H9 (cell line): ENCODE results near the gene PLXNA4. TPM values are rescaled to one million over a fixed set of nuclear protein-coding genes. Genes with fewer than 3 reads are reported as not detected.
A peak's percentile ranks its signal among the peaks of the same experiment; 100 is the strongest.

Experiments used
- DNase-seq: peaks from one replicate; pipeline ENCODE4 v3.0.0-alpha.2; 2017
- H2AFZ ChIP-seq: one replicate; pipeline ENCODE4 v1.6.1; 2013; ENCODE audit warnings: mild to moderate bottlenecking, low read length, control low read depth, moderate library complexity
- H2AK5ac ChIP-seq: 2 replicates; pipeline ENCODE4 v1.6.1; 2013; ENCODE audit warnings: low read length, control low read depth, mixed read lengths; ENCODE audit not compliant: insufficient read length
- H2BK120ac ChIP-seq: one replicate; pipeline ENCODE4 v1.6.1; 2013; ENCODE audit warnings: low read depth, mild to moderate bottlenecking, low read length, control low read depth, inconsistent platforms; ENCODE audit not compliant: poor library complexity, severe bottlenecking
- H2BK12ac ChIP-seq: 2 replicates; pipeline ENCODE4 v1.6.1; 2013; ENCODE audit warnings: low read length, control low read depth, mixed read lengths, low read depth; ENCODE audit not compliant: insufficient read length
- H2BK15ac ChIP-seq: 2 replicates; pipeline ENCODE4 v1.6.1; 2013; ENCODE audit warnings: low read depth, low read length, control low read depth
- H2BK20ac ChIP-seq: one replicate; pipeline ENCODE4 v1.6.1; 2013; ENCODE audit warnings: low read depth, mild to moderate bottlenecking, low read length, control low read depth, inconsistent platforms; ENCODE audit not compliant: poor library complexity, severe bottlenecking
- H2BK5ac ChIP-seq: 2 replicates; pipeline ENCODE4 v1.6.1; 2013; ENCODE audit warnings: low read length, control low read depth, mixed read lengths; ENCODE audit not compliant: insufficient read length
- H3K14ac ChIP-seq: 2 replicates; pipeline ENCODE4 v1.6.1; 2013; ENCODE audit warnings: low read length, control low read depth; ENCODE audit not compliant: insufficient read depth
- H3K18ac ChIP-seq: 2 replicates; pipeline ENCODE4 v1.6.1; 2013; ENCODE audit warnings: low read depth, mild to moderate bottlenecking, mixed read lengths, low read length, control low read depth; ENCODE audit not compliant: insufficient read length
- H3K23ac ChIP-seq: 2 replicates; pipeline ENCODE4 v1.6.1; 2013; ENCODE audit warnings: low read length, control low read depth, mixed read lengths, low read depth; ENCODE audit not compliant: insufficient read length
- H3K23me2 ChIP-seq: 2 replicates; pipeline ENCODE4 v1.6.1; 2013; ENCODE audit warnings: low read depth, mild to moderate bottlenecking, mixed read lengths, low read length, control low read depth; ENCODE audit not compliant: insufficient read length, poor library complexity, severe bottlenecking
- H3K27ac ChIP-seq: 2 replicates; pipeline ENCODE4 v1.5.1; 2013; ENCODE audit warnings: low read length, control low read depth, mixed read lengths, low read depth; ENCODE audit not compliant: insufficient read length
- H3K27me3 ChIP-seq: 2 replicates; pipeline ENCODE4 v1.6.1; 2013; ENCODE audit warnings: low read length, control low read depth, inconsistent platforms; ENCODE audit not compliant: insufficient read depth
- H3K4ac ChIP-seq: 2 replicates; pipeline ENCODE4 v1.6.1; 2013; ENCODE audit warnings: low read depth, mild to moderate bottlenecking, control low read depth, inconsistent platforms, low read length, moderate library complexity
- H3K4me1 ChIP-seq: 2 replicates; pipeline ENCODE4 v1.6.1; 2013; ENCODE audit warnings: low read length, control low read depth, inconsistent platforms; ENCODE audit not compliant: insufficient read depth
- H3K4me2 ChIP-seq: 2 replicates; pipeline ENCODE4 v1.6.1; 2013; ENCODE audit warnings: low read length, control low read depth, mixed read lengths; ENCODE audit not compliant: insufficient read length, insufficient read depth
- H3K56ac ChIP-seq: 2 replicates; pipeline ENCODE4 v1.6.1; 2013; ENCODE audit warnings: low read depth, mild to moderate bottlenecking, mixed read lengths, low read length, control low read depth; ENCODE audit not compliant: insufficient read length
- H3K79me1 ChIP-seq: 2 replicates; pipeline ENCODE4 v1.6.1; 2013; ENCODE audit warnings: low read depth, mild to moderate bottlenecking, moderate library complexity, low read length, control low read depth, inconsistent platforms; ENCODE audit not compliant: insufficient read depth, poor library complexity, severe bottlenecking
- H3K79me2 ChIP-seq: 2 replicates; pipeline ENCODE4 v1.6.1; 2013; ENCODE audit warnings: low read length, control low read depth, inconsistent platforms; ENCODE audit not compliant: insufficient read depth
- H3K9ac ChIP-seq: 2 replicates; pipeline ENCODE4 v1.6.1; 2013; ENCODE audit warnings: low read length, control low read depth, mixed read lengths; ENCODE audit not compliant: insufficient read length; ENCODE audit errors: extremely low read depth
- H3K9me3 ChIP-seq: one replicate; pipeline ENCODE4 v1.6.1; 2013; ENCODE audit warnings: low read depth, low read length, inconsistent platforms; ENCODE audit not compliant: control insufficient read depth
- H3T11ph ChIP-seq: one replicate; pipeline ENCODE4 v1.6.1; 2013; ENCODE audit warnings: mild to moderate bottlenecking, low read length, control low read depth, inconsistent platforms
- H4K20me1 ChIP-seq: one replicate; pipeline ENCODE4 v1.6.1; 2013; ENCODE audit not compliant: control insufficient read depth, insufficient read length, insufficient read depth
- H4K5ac ChIP-seq: 2 replicates; pipeline ENCODE4 v1.6.1; 2013; ENCODE audit warnings: low read depth, mild to moderate bottlenecking, mixed read lengths, low read length, control low read depth; ENCODE audit not compliant: insufficient read length
- H4K8ac ChIP-seq: replicated peaks from 2 replicates; pipeline ENCODE4 v1.6.1; 2013; ENCODE audit warnings: low read length, control low read depth, mixed read lengths, low read depth; ENCODE audit not compliant: insufficient read length
- H4K91ac ChIP-seq: 2 replicates; pipeline ENCODE4 v1.6.1; 2013; ENCODE audit warnings: low read depth, mild to moderate bottlenecking, moderate library complexity, mixed read lengths, low read length, control low read depth; ENCODE audit not compliant: insufficient read length
- H3K27ac Mint-ChIP-seq, 3 experiments: 2 replicates in 2 of 3; 3 replicates in 1 of 3; pipeline ENCODE4 v1.8.0; 2020 to 2021; ENCODE audit warnings: mixed read lengths in 3 of 3, mild to moderate bottlenecking in 1 of 3, moderate library complexity in 1 of 3
- H3K27me3 Mint-ChIP-seq: 2 replicates; pipeline ENCODE4 v1.8.0; 2021; ENCODE audit warnings: low read depth, mild to moderate bottlenecking, moderate library complexity, mixed read lengths
- H3K36me3 Mint-ChIP-seq, 3 experiments: 2 replicates in 2 of 3; 3 replicates in 1 of 3; pipeline ENCODE4 v1.8.0; 2020 to 2021; ENCODE audit warnings: low read depth in 3 of 3, mixed read lengths in 3 of 3; ENCODE audit not compliant: insufficient read depth in 1 of 3
- H3K4me1 Mint-ChIP-seq, 2 experiments: 2 replicates each; pipeline ENCODE4 v1.8.0; 2020; ENCODE audit warnings: mixed read lengths in 2 of 2
- H3K4me3 Mint-ChIP-seq, 2 experiments: 2 replicates in 1 of 2; 3 replicates in 1 of 2; pipeline ENCODE4 v1.8.0; 2020 to 2021; ENCODE audit warnings: mild to moderate bottlenecking in 2 of 2, mixed read lengths in 2 of 2, moderate library complexity in 1 of 2
- H3K9me3 Mint-ChIP-seq, 2 experiments: 2 replicates in 1 of 2; 3 replicates in 1 of 2; pipeline ENCODE4 v1.8.0; 2020; ENCODE audit warnings: mild to moderate bottlenecking in 2 of 2, mixed read lengths in 2 of 2, moderate library complexity in 1 of 2
- WGBS: extraction: QIAGEN DNeasy Blood & Tissue Kit; methylation state at CpG from one replicate; pipeline ENCODE4 v1.1.7; 2013; ENCODE audit warnings: missing lambda C conversion rate, low lambda C conversion rate, mixed read lengths; ENCODE audit not compliant: insufficient read length; ENCODE audit errors: extremely low coverage; 5-methylcytosine and 5-hydroxymethylcytosine counted together
- total RNA-seq: library from RNA; stranded (reverse); gene quantifications from 2 replicates; pipeline ENCODE4 v1.2.1, GENCODE V29; 2021
- TF ChIP-seq, protein P1 (sequence below): fragments of 200-600 bp; sonication (generic); conservative IDR thresholded peaks from 3 replicates; pipeline ENCODE4 v1.8.0; 2021; ENCODE audit warnings: antibody characterized with exemption, mild to moderate bottlenecking

Gene PLXNA4
- total RNA-seq, 1 experiment from 2014 or later = 0.35 TPM

- no peak overlapping the region for H3K23ac ChIP-seq
- H3K9ac ChIP-seq = no peak overlapping the region
- H3K9me3 ChIP-seq = no peaks in the 10 kb centered on the region
- peaks cover 10% of the 10 kb centered on the region for H3K27me3 Mint-ChIP-seq
- H3K9me3 Mint-ChIP-seq = no peaks in the 10 kb centered on the region; a peak in 1 of 5 replicates
- no peak overlapping the region for H2AFZ ChIP-seq
- no peak overlapping the region for H2BK120ac ChIP-seq
- H4K20me1 ChIP-seq = no peaks in the 10 kb centered on the region
- no peak overlapping the region for H2AK5ac ChIP-seq
- no peak overlapping the region for H3K27ac ChIP-seq
- H4K8ac ChIP-seq = no peak overlapping the region
- no peak overlapping the region for H3K4me3 Mint-ChIP-seq
- no peak overlapping the region for H4K5ac ChIP-seq
- H3K23me2 ChIP-seq = no peaks in the 10 kb centered on the region
- H3K18ac ChIP-seq = no peak overlapping the region
- H3K27ac Mint-ChIP-seq = peak overlapping the region in 1 of 3 experiments; percentile 0; a peak in 2 of 7 replicates
- H3T11ph ChIP-seq = no peak overlapping the region
- no peak overlapping the region for H4K91ac ChIP-seq
- H2BK12ac ChIP-seq = no peak overlapping the region
- H2BK5ac ChIP-seq = no peak overlapping the region
- no peaks in the 10 kb centered on the region for H3K27me3 ChIP-seq
- H3K79me1 ChIP-seq = no peaks in the 10 kb centered on the region
- no peak for DNase-seq
- H3K4me2 ChIP-seq = no peak overlapping the region
- no peak overlapping the region; the same call in 1 of the 2 replicates for H3K14ac ChIP-seq
- no peak overlapping the region for H2BK15ac ChIP-seq
- H3K79me2 ChIP-seq = no peaks in the 10 kb centered on the region
- no CpG with 5 or more reads among the region's 8 CpGs for WGBS
- H2BK20ac ChIP-seq = no peak overlapping the region
- no peak overlapping the region for H3K4ac ChIP-seq
- peaks cover 9 to 11% of the 10 kb centered on the region in 2 experiments for H3K4me1 Mint-ChIP-seq
- no peaks in the 10 kb centered on the region for H3K4me1 ChIP-seq
- H3K36me3 Mint-ChIP-seq = no peaks in the 10 kb centered on the region
- TF ChIP-seq, protein P1, sequence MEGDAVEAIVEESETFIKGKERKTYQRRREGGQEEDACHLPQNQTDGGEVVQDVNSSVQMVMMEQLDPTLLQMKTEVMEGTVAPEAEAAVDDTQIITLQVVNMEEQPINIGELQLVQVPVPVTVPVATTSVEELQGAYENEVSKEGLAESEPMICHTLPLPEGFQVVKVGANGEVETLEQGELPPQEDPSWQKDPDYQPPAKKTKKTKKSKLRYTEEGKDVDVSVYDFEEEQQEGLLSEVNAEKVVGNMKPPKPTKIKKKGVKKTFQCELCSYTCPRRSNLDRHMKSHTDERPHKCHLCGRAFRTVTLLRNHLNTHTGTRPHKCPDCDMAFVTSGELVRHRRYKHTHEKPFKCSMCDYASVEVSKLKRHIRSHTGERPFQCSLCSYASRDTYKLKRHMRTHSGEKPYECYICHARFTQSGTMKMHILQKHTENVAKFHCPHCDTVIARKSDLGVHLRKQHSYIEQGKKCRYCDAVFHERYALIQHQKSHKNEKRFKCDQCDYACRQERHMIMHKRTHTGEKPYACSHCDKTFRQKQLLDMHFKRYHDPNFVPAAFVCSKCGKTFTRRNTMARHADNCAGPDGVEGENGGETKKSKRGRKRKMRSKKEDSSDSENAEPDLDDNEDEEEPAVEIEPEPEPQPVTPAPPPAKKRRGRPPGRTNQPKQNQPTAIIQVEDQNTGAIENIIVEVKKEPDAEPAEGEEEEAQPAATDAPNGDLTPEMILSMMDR = no peak
- no peak overlapping the region for H3K56ac ChIP-seq
Observed at GRCh38 chr7:132083537-132084123, 492.6 kb downstream of the PLXNA4 start.
